ENCODE results near the gene WDR93.

Gene WDR93

DNA sequence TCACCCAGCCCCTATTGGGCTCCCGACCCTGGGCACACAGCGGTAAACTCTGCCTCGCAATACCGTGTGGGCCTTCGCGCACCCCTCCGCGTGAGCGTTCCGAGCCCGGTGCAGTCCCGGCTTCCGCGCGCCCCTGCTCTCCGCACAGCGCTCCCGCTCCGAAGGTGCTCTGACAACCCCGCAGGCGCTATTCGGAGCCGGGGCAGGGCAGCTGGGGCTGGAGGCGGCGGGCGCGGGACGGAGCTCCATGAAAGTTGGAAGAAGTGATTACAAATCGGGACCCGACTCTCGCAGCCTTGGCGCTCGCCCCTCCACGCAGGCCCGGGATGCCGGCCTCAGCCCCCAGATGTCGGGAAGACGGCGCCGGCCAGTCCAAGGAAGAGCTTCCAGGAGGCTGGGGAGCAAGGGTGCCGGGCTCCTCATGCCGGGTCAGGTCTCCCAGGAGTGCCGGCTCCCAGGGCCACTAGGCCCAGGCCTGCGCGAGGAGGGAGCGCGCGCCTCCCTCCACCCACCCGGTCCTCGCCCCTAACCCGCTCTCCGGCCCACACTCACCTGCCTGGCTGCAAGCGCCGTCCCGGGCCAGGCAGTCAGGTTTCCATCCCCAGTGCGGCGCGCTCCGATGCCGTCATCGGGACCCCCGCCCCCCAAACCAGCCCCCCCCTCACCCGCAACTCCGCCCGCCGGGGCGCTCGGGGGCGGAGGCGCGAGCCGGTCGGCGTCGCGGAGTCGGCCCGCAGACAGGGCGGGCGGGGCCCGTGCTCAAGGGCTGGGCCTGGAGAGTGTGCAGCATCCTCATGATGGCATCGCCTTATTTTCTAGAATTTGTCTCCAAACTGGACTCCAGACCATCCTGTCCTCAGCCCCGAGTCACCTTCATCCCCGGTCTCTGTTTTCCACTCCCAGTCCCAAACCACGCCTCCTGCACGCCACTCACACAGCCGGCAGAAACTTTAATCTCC lies 35.5 kb upstream of the WDR93 start, which contains the start of gene KIF7:
Gene KIF7, minus strand, starts transcription at position 621 of the 959 bp plus-strand sequence. CDS start 2,537 bp downstream, outside the sequence.
- peak; percentile 56 for DNase-seq
- Mint-ChIP-seq H3K9me3 (no peaks in the 10 kb centered on the region), H3K27me3 (peaks cover 49% of the 10 kb centered on the region), H3K27ac (no peak within 1 kb of the TSS), H3K4me3 (peak within 1 kb of the TSS; percentile 79), H3K4me1 (ENCODE audit: low read depth) (peaks cover 15% of the 10 kb centered on the region), H3K36me3 (ENCODE audit: low read depth) (no peaks in the 10 kb centered on the region)

DNA sequence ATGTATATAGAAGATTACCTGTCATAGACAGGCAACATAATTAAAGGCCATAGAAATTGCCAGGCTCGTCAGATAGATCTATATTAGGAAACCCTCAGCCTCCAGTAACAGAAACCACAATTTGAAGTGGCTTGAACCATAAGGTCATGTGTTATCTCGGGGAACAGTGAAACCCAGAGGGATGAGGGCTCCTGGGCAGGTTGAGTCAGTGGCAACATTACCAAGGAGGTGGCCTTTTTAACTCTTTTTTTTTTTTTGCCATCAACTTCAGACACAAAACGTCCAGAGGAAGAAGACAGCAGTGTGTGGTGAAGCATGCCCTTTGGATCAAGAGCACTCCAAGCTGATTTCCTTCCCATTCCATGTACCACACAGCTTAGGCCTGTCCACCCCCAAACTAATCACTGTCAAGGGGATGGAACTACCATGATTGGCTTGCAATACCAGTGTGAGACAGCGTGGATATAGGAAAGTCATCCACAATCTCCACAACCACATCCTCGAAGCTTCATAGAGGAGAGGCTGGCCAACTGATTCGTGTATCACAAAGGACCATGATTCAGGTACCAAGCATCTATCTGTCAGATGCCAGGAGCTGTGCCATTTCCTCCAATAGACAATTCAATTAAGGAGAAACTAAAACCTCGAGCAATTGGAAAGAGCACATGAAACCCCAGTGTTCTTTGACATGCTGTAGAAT lies 34.3 kb upstream of the WDR93 start:
- no peak for DNase-seq
- Mint-ChIP-seq H3K4me1 (ENCODE audit: low read depth) (peaks cover 15% of the 10 kb centered on the region), H3K27me3 (peaks cover 58% of the 10 kb centered on the region), H3K4me3 (peak overlapping the region; percentile 79), H3K9me3 (no peaks in the 10 kb centered on the region), H3K27ac (no peak overlapping the region), H3K36me3 (ENCODE audit: low read depth) (no peaks in the 10 kb centered on the region)

DNA sequence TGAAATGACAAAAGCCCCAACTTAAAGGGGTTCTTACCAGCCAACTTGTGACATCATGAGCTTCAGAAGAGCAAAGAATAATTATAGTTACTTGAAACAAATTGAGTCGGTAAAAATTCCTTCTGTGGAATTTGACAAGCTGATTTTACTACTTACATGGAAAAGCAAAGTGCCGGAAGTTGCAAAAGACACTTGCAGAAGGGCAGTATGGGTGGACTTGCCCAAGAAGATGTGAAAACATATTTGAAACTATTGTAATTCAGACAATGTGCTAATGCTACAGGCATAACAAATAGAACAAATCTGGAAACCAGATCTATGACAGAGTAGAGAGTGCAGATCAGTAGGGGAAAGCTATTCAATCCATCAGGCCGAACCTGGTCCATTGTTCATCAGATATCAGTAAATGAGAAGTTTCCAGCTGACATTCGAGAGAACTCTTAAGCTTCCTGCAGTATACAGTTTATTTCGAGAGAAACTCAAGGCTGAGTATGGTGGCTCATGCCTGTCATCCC lies 32.9 kb upstream of the WDR93 start:
- H3K4me1 Mint-ChIP-seq (ENCODE audit: low read depth) = peaks cover 15% of the 10 kb centered on the region

DNA sequence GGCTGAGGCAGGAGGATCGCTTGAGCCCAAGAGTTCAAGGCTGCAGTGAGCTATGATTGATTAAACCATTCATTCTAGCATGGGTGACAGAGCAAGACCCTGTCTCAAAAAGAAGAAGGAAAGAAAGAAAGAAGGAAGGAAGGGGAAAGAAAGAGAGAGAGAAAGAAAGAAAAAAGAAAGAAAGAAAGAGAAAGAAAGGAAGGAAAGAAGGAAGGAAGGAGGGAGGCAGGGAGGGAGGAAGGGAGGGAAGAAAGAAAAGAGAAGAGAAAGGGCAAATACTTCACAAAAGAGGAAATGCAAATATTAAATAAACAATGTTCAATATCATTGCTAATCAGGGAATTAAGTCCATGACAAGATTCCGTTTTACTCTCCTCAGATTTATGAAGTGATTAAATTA lies 31.3 kb upstream of the WDR93 start:
- Mint-ChIP-seq H3K4me3 (no peak overlapping the region), H3K27me3 (peaks cover 54% of the 10 kb centered on the region), H3K36me3 (ENCODE audit: low read depth) (no peaks in the 10 kb centered on the region), H3K9me3 (no peaks in the 10 kb centered on the region), H3K4me1 (ENCODE audit: low read depth) (peaks cover 13% of the 10 kb centered on the region), H3K27ac (no peak overlapping the region)
- no peak for DNase-seq

More for the DNA sequence above, 32.9 kb upstream of the WDR93 start:
- no peak overlapping the region for H3K27ac Mint-ChIP-seq
- no peaks in the 10 kb centered on the region for H3K9me3 Mint-ChIP-seq
- peaks cover 62% of the 10 kb centered on the region for H3K27me3 Mint-ChIP-seq
- no peaks in the 10 kb centered on the region for H3K36me3 Mint-ChIP-seq (ENCODE audit: low read depth)
- H3K4me3 Mint-ChIP-seq = no peak overlapping the region
- DNase-seq = no peak

DNA sequence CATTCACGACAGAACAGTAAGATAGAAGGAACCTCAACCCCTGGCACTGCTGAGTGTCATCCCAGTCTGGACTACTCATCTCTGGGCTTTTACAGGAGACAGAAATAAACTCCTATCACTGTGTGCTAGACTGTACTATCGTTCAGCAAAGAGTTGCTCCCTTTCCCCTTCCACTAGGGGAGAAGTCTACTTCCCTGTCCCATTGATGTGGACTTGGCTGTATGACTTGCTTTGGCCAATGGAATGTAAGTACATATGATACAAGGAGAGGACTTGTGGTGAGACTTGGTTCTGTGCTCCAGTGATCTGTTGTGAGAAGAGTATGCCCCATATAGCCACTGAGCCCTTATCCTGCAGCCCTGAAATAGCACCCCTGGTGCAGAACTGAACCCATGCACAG lies 30.1 kb upstream of the WDR93 start:
- peaks cover 55% of the 10 kb centered on the region for H3K27me3 Mint-ChIP-seq
- no peaks in the 10 kb centered on the region for H3K36me3 Mint-ChIP-seq (ENCODE audit: low read depth)
- DNase-seq = no peak
- peaks cover 8% of the 10 kb centered on the region for H3K4me1 Mint-ChIP-seq (ENCODE audit: low read depth)
- H3K27ac Mint-ChIP-seq = no peak overlapping the region
- no peak overlapping the region for H3K4me3 Mint-ChIP-seq
- no peaks in the 10 kb centered on the region for H3K9me3 Mint-ChIP-seq

DNA sequence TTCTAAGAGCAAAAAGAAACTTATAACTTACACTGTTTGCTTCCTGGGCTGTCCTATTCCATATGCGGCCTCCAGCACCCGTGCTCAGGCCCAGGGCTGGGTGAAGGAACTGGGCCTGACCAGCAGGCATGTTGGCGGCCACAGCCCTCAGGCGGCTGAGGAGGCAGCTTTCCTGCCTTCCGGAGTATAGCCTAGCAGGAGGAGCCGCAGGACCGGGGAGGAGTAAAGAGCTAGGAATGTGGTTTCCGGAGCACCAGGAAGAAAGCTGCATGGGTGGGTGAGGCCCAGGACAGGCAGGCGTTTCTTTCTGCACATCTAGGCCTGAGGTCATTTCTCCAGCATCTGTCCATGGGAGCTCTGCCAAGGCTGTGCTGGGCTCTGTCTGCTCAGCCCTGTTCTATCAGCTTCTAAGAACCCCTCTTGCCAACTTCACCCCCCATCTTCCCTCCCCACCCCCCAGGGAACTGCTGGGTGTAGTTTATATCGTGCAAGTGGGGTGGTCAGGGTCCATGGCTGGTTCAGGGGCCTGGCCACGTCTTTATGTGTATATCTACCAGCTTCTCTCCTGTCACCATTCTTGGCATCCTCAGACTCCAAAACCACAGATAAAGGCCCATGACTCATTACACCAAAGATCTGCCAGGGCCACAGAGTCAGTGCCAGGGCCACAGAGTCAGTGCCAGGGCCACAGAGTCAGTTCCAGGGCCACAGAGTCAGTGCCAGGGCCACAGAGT lies 27.6 kb upstream of the WDR93 start:
- H3K4me1 Mint-ChIP-seq (ENCODE audit: low read depth) = peaks cover 1% of the 10 kb centered on the region
- no peak overlapping the region for H3K27ac Mint-ChIP-seq
- H3K27me3 Mint-ChIP-seq = peaks cover 50% of the 10 kb centered on the region
- no peak for DNase-seq
- H3K36me3 Mint-ChIP-seq (ENCODE audit: low read depth) = no peaks in the 10 kb centered on the region
- no peak overlapping the region for H3K4me3 Mint-ChIP-seq
- no peaks in the 10 kb centered on the region for H3K9me3 Mint-ChIP-seq

DNA sequence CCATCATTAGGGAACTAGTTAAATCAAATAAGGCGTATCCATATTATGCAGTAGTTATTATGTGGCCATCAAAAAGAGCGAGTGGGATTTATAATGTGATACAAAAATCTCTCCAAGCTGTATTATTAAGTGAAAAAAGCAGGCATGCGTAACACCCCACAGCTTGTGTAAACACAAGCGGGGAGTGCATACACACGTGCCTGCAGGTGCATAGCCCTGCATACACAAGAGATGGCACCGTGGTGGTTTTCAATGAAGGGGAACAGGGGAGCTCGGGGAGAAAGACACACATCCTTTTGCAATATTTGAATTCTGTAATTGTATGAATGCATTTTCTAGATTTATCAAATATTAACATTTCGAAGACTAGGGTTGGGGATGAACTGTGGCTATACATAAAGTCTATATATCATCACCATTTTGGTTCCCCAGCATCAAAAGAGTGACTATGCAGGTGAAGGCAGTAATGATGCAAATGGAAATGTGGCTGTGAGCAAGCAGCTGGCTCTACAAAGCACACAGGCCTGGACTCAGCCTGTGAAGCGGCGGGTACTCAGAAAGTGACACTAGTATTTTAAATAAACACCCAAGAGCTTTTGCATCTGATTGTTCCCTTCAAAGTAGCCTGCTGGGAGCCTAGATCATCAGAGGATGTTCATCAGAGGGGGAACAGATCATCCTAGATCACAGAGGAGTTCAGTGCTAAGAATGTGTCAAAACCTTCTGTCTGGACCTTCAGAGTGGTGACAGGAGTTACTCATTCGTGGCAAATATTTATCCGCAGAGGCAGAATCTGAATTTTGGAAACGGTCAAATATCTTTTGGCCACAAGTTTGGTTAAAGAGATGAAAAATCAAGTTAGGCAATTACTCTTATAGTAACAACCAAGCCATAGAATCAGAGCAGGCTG lies 25.9 kb upstream of the WDR93 start:
- no peaks in the 10 kb centered on the region for H3K36me3 Mint-ChIP-seq (ENCODE audit: low read depth)
- no peak for DNase-seq
- no peak overlapping the region for H3K27ac Mint-ChIP-seq
- peak overlapping the region; percentile 29 for H3K4me3 Mint-ChIP-seq
- peaks cover 43% of the 10 kb centered on the region for H3K27me3 Mint-ChIP-seq
- peaks cover 1% of the 10 kb centered on the region for H3K4me1 Mint-ChIP-seq (ENCODE audit: low read depth)
- H3K9me3 Mint-ChIP-seq = no peaks in the 10 kb centered on the region

DNA sequence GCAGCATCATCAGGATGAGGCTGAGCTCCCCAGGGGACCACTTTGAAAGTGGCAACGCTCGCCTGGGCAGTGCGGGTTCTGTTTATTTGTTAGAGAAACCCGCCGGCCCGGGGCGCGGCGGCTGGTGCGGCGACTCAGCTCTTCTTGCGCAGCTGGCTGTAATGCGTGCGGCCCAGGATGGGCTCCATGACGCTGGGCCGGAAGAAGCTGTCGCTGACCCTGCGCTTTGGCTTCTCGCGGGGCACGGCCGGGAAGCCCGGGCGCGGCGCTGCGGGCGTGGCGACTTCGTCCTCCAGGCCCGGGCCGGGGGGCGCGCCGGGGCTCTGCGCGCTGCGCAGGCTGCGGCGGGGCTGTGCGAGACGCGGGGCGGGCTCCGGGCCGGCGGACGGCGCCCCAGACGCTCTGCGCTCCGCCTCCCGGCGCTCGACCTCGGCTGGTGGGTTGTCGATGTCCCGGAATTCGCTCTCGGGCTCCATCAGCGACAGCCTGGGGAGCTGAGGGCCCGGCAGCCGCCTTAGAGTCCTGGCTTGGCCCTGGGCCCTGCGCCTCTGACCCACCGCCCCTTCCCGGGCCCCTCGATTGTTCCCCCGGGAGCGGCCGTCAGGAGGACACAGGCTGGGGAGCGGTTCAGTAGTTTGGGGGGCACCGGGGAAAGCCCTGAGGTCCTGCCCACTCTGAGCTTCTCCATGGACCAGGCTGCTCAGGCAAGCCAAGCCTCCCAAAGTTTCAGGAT lies 25.0 kb upstream of the WDR93 start:
- Mint-ChIP-seq H3K27ac (no peak overlapping the region), H3K36me3 (ENCODE audit: low read depth) (no peaks in the 10 kb centered on the region), H3K4me3 (no peak overlapping the region), H3K9me3 (no peaks in the 10 kb centered on the region), H3K4me1 (ENCODE audit: low read depth) (peaks cover 1% of the 10 kb centered on the region), H3K27me3 (peaks cover 38% of the 10 kb centered on the region)
- DNase-seq = no peak

DNA sequence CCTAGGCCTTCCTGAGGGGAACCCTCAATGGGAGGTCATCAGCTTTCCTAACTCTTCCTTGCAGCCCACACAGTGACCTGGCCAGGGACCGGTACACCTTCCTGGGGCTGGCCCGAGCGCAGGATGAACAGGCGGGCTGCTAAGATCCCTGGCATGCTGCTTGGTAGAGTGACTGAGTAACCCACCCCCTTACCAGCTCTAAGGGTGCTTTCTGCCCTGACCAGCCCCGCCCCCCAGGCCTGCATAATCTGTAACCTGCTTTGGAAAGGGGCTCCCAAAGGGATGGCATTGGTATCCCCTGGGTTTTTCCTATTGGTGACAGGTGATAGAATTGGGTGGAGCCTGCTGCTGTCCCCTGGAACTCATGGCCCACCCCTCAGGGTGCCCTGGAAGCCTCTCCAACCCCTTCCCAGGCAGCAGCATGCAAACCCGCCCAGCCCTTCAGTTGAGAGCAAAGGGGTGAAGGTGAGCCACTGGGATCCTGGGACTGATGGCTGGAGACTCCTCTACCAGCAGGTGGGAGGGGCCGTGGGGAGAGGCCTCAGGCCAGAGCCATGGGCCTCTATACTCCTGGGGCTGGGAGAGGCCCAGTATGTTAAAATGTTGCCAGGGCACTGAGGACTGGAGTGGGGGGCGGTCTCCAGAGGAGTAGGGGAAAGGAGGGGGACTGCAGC lies 24.3 kb upstream of the WDR93 start:
- DNase-seq = no peak
- no peak overlapping the region for H3K27ac Mint-ChIP-seq
- no peaks in the 10 kb centered on the region for H3K36me3 Mint-ChIP-seq (ENCODE audit: low read depth)
- peaks cover 32% of the 10 kb centered on the region for H3K27me3 Mint-ChIP-seq
- no peaks in the 10 kb centered on the region for H3K9me3 Mint-ChIP-seq
- peaks cover 1% of the 10 kb centered on the region for H3K4me1 Mint-ChIP-seq (ENCODE audit: low read depth)
- no peak overlapping the region for H3K4me3 Mint-ChIP-seq

DNA sequence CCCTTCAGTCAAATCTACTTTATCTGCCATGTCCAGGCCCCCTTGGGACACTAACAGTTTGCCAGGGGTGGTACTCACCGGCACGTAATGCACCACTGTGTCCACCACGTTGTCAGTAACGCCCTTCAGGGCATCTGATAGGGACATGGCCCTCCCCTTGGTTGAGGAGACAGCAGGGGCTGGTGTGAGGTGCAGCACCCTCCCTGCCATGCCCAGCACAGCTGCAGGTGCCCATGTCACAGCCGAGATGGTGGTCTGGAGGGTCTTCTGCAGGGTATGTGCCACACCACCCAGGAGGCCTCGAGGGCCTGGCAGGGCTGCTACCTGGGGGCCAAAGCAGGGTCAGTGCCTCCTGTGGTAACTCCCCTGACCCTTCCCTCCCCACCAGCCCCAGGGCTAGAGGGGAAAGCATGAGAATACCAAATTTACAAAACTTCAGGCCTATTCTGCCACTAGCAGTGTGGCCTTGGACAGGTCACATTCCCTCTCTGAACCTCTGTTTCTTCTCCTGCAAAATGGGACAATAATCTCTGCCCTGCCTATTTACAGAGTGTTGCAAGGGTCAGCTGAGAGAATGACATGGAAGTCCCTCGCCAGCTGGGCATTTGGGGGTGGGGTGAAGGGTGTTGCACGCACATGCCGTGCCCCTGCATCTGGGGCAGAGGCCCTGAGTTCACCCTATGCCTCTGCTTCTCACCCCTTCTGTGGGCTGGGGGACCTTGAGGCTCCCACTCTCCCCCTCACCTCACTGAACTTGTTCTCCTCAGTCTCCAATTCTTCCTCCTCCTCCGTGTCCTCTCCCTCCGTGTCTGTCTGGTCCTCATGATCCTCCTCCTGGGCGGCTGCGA lies 23.5 kb upstream of the WDR93 start:
- peaks cover 1% of the 10 kb centered on the region for H3K4me1 Mint-ChIP-seq (ENCODE audit: low read depth)
- H3K27me3 Mint-ChIP-seq = peaks cover 29% of the 10 kb centered on the region
- DNase-seq = no peak
- no peak overlapping the region for H3K4me3 Mint-ChIP-seq
- no peaks in the 10 kb centered on the region for H3K9me3 Mint-ChIP-seq
- no peak overlapping the region for H3K27ac Mint-ChIP-seq
- H3K36me3 Mint-ChIP-seq (ENCODE audit: low read depth) = no peaks in the 10 kb centered on the region

DNA sequence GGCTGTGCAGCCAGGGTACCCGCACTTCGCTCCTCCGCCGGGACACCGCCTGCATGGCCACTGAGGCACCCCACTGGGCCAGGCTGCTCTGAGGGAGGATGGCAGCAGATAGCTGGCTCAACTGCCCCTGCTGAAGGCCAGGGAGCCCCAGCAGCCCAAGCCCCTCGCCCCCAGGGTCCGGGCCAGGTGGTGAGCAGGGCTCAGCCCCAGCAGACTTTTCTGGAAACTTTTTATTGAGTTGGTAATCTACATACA lies 23.0 kb upstream of the WDR93 start:
- Mint-ChIP-seq H3K4me1 (ENCODE audit: low read depth) (peaks cover 1% of the 10 kb centered on the region), H3K9me3 (no peaks in the 10 kb centered on the region), H3K4me3 (no peak overlapping the region), H3K27ac (no peak overlapping the region), H3K36me3 (ENCODE audit: low read depth) (no peaks in the 10 kb centered on the region), H3K27me3 (peaks cover 24% of the 10 kb centered on the region)
- no peak for DNase-seq

DNA sequence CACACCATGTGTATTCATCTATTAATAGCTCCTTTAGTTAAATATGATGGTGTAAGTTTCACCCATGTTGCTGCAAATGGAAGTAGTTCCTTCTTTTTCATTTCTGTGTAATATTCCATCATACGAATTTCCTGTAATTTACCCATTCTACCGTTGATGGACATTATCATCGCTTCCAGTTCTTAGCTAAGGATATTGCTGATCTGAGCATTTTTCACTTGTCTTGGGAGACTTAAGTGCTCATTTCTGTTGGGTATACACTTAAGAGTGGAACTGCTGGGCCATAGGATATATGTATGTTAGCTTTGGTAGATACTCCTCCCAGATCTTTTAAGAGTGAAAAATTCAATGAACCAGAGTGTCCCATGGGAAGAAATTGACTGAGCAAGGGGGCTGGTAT lies 22.4 kb upstream of the WDR93 start:
- no peak overlapping the region for H3K4me3 Mint-ChIP-seq
- H3K27me3 Mint-ChIP-seq = peaks cover 21% of the 10 kb centered on the region
- no peak for DNase-seq
- H3K36me3 Mint-ChIP-seq (ENCODE audit: low read depth) = no peaks in the 10 kb centered on the region
- no peak overlapping the region for H3K27ac Mint-ChIP-seq
- peaks cover 1% of the 10 kb centered on the region for H3K4me1 Mint-ChIP-seq (ENCODE audit: low read depth)
- no peaks in the 10 kb centered on the region for H3K9me3 Mint-ChIP-seq
